GM12865 (cell line): ENCODE data around the gene SIM2.

Experiments used
- DNase-seq: peaks from one replicate; pipeline ENCODE4 v3.0.0; 2010; ENCODE audit warnings: low read depth
- H3K4me3 ChIP-seq: 2 replicates; pipeline ENCODE4 v1.5.1; 2011; ENCODE audit warnings: mild to moderate bottlenecking, low read depth, low read length, control low read depth
- CTCF ChIP-seq: IDR thresholded peaks from 2 replicates; pipeline ENCODE4 v1.5.1; 2011; ENCODE audit warnings: low read length, control low read depth, low read depth, inconsistent platforms; ENCODE audit not compliant: insufficient read depth; ENCODE audit errors: missing control alignments

The SIM2 gene

DNA sequence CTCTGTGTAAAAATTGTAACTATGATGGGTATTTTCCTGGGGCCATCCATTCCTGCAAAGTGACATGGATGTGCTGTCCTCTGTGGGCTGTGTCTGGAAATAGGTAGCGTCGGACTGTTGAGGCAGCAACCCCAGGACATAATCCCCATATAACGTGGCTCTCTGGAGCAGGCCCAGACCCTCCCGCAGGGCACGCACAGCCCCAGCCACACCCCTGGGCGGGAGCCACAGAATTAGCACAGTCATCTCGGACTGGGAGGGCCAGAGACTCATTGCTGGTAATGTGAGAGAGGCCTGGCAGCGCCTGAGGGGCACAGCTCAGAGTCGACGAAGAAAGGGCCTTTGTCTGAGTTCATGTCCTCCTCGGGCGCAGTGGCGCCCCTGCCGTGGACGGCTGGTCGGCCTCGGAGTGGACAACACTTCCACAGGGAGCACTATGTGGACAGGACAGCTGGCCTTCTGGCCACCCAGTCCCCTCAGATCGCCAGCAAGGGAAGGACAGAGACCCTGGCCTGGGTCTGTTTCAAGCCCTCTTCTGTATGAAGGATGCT, 20.1 kb downstream of the SIM2 start:
- H3K4me3 ChIP-seq: no peak overlapping the region
- DNase-seq: no peak
- TF ChIP-seq CTCF: no peak

DNA sequence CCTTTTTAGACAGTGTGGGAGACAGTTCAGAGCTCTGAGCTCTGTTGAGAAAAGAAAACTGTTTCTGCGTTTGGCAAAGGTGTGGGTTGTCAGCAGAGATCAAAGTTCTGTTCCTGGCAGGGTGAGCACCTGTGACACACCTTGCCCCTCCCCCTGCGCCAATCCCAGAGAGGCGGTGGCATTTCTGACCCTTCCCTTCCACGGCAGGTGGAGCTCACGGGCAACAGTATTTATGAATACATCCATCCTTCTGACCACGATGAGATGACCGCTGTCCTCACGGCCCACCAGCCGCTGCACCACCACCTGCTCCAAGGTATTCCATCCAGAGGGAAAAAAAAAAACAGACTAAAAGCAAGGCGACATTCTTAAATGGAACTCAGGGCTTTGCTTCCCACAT, 20.7 kb downstream of the SIM2 start:
- DNase-seq: no peak
- no peak for TF ChIP-seq CTCF
- H3K4me3 ChIP-seq: no peak overlapping the region

DNA sequence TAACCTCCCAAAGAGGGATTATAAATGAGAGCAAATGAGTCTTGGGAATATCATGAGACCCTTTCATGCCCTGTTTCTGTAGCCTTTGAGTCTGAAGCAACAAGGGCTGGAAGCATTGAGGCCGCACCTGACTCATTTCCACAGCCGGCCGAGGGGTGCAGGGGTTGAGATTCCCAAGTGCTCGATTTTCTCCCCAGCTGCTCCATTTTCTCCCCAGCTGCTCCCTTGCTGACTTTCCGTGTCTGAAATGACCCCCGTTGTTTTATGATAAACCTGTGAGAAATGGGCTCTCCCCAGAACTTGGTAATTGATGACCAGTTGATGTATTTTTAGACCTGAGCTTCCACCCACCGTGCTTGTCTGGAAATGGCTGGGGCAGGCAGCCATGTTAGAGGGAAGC, 22.9 kb downstream of the SIM2 start:
- DNase-seq: no peak
- no peak for TF ChIP-seq CTCF

GRCh38 chr21:36722370-36723368, 23.8 kb downstream of the SIM2 start:
- TF ChIP-seq CTCF: no peak
- no peak overlapping the region for H3K4me3 ChIP-seq
- no peak for DNase-seq

More for the DNA sequence above, 22.9 kb downstream of the SIM2 start:
- H3K4me3 ChIP-seq: no peak overlapping the region

DNA sequence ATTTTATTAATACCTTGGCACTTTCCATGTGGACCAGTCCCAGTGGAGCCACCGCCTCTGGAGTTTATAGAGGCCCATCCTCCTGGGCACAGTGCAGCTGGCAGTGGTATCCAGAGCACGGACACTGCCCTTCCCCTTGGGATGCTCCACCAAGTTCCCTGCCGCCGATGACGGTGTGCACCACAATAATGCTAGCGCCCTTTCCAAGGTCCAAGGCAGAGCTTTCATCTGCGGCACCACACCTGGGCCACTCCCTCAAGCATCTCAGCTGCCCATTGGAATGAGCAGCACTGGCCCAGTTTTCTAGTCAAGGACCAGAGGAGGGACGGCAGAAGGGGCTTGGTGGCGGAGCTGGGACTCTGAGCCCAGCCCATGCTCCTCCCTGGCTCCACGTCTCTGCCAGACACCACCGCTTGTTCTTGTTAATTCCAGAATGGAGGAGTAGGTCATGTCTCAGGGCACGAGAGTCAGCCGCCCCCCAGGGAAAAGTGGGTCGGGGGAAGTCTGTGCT, 24.5 kb downstream of the SIM2 start:
- no peak for TF ChIP-seq CTCF
- no peak overlapping the region for H3K4me3 ChIP-seq
- DNase-seq: no peak

DNA sequence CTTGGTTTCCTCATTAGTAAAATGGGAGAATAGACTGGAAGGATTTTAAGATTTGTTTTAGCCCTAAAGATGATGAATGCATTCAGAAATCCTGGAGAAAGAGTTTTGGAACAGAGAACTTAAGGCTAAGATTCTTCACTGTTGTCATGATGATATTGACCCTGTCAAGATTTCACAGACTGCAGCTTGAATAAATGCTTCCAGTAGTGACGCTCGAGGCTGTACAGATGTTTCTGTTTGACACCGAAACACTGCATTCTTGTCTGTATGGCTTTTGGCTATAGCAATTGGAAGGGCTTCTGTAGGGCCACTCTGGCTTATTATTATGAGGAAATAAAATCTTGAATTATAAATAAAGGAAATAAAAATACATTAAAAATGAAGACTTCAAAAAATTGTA, 25.7 kb downstream of the SIM2 start:
- H3K4me3 ChIP-seq: no peak overlapping the region
- DNase-seq: no peak
- TF ChIP-seq CTCF: no peak
